A549 (cell line): ENCODE data around the gene EPN2. TPM values are rescaled to one million over a fixed set of nuclear protein-coding genes. Genes with fewer than 3 reads are reported as not detected.

Experiments
- ATAC-seq, 2 experiments: fragments of 200-7000 bp in 1 of 2; fragments of >200 bp in 1 of 2; cut with Nextera tagmentation in 1 of 2; cut with Tn5 transposase in 1 of 2; 3 replicates each; pipeline versions ENCODE4 v1.8.0 to v1.9.1; 2018 to 2020; ENCODE audit warnings: mild to moderate bottlenecking in 1 of 2, moderate library complexity in 1 of 2
- CTCF ChIA-PET: fragments of 300-600 bp; sonication (Branson Sonifier 250); formaldehyde crosslinking; extraction: SDS; loops from one replicate; lab custom pipeline; 2021; ENCODE audit warnings: antibody characterized with exemption, inconsistent platforms; lab: Yijun Ruan, JAX
- POLR2A ChIA-PET: fragments of 350-600 bp; formaldehyde crosslinking; extraction: SDS; loops from one replicate; lab custom pipeline; 2021; ENCODE audit warnings: antibody characterized with exemption, inconsistent platforms; lab: Yijun Ruan, JAX
- DNase-seq, 2 experiments: peaks; one replicate each; pipeline versions ENCODE4 v3.0.0 to v3.0.0-alpha.2; 2011 to 2016; ENCODE audit warnings: low read depth in 1 of 2, low spot score in 1 of 2
- FAIRE-seq: peaks from 2 replicates; lab custom pipeline; 2011; peaks lifted over from hg19 to GRCh38; lab: Jason Lieb, UNC
- H3K27ac ChIP-seq, 2 experiments: fragments of >200 bp; sonication (Bioruptor Twin); formaldehyde crosslinking; 3 replicates each; pipeline ENCODE4 v1.5.1; 2016 to 2017
- H3K4me1 ChIP-seq: fragments of >200 bp; sonication (Bioruptor Twin); formaldehyde crosslinking; 3 replicates; pipeline ENCODE4 v1.6.1; 2016
- H3K4me2 ChIP-seq: fragments of >200 bp; sonication (Bioruptor Twin); formaldehyde crosslinking; 3 replicates; pipeline ENCODE4 v1.6.1; 2016
- H3K4me3 ChIP-seq: fragments of >200 bp; sonication (Bioruptor Twin); formaldehyde crosslinking; 3 replicates; pipeline ENCODE4 v1.5.1; 2016
- H3K9me3 ChIP-seq: fragments of >200 bp; sonication (Bioruptor Twin); formaldehyde crosslinking; 3 replicates; pipeline ENCODE4 v1.6.1; 2016
- CBX8 ChIP-seq: fragments of 200-600 bp; sonication (generic); IDR thresholded peaks from 2 replicates; pipeline ENCODE4 v1.6.1; 2016
- CEBPB ChIP-seq, 2 experiments: fragments of >200 bp in 1 of 2; sonication (Bioruptor Twin) in 1 of 2; formaldehyde crosslinking in 1 of 2; IDR thresholded peaks; 2 replicates each; pipeline ENCODE4 v1.6.1; 2012 to 2016
- EHF ChIP-seq: fragments of 250-450 bp; sonication (Bioruptor Pico); IDR thresholded peaks from 2 replicates; pipeline ENCODE4 v1.5.0; 2020; ENCODE audit warnings: mild to moderate bottlenecking
- EHMT2 ChIP-seq: fragments of 200-600 bp; sonication (generic); IDR thresholded peaks from 2 replicates; pipeline ENCODE4 v1.6.1; 2016; ENCODE audit warnings: antibody characterized with exemption, low read depth, mild to moderate bottlenecking, moderate library complexity
- ESRRA ChIP-seq: fragments of 150-350 bp; IDR thresholded peaks from 2 replicates; pipeline ENCODE4 v1.6.1; 2014; ENCODE audit warnings: mild to moderate bottlenecking, low read length, borderline replicate concordance
- FOSL2 ChIP-seq, 2 experiments: fragments of 450-650 bp in 1 of 2; fragments of >200 bp in 1 of 2; sonication (Bioruptor Twin) in 1 of 2; formaldehyde crosslinking; IDR thresholded peaks; 2 replicates each; pipeline versions ENCODE4 v1.5.0 to v1.6.1; 2016 to 2020; ENCODE audit warnings: mild to moderate bottlenecking in 1 of 2, moderate library complexity in 1 of 2
- GATA3 ChIP-seq: IDR thresholded peaks from 2 replicates; pipeline ENCODE4 v1.6.1; 2012; ENCODE audit warnings: borderline replicate concordance
- HOXA7 ChIP-seq: fragments of 250-450 bp; sonication (Bioruptor Pico); IDR thresholded peaks from 2 replicates; pipeline ENCODE4 v1.5.0; 2020; ENCODE audit warnings: mild to moderate bottlenecking, moderate library complexity
- JUNB ChIP-seq: fragments of >200 bp; sonication (Bioruptor Twin); formaldehyde crosslinking; IDR thresholded peaks from 2 replicates; pipeline ENCODE4 v1.6.1; 2016
- MAFK ChIP-seq: fragments of 450-650 bp; IDR thresholded peaks from 2 replicates; pipeline ENCODE4 v1.6.1; 2014; ENCODE audit not compliant: partially characterized antibody
- MAZ ChIP-seq: fragments of 150-350 bp; IDR thresholded peaks from 2 replicates; pipeline ENCODE4 v1.6.1; 2014; ENCODE audit warnings: antibody characterized with exemption, low read depth, low read length, borderline replicate concordance
- MYC ChIP-seq: IDR thresholded peaks from 2 replicates; pipeline ENCODE4 v1.6.1; 2012; ENCODE audit warnings: mild to moderate bottlenecking, inconsistent platforms, low read length, improper control_type of control experiment, borderline replicate concordance
- POLR2A ChIP-seq: IDR thresholded peaks from 2 replicates; pipeline ENCODE4 v1.6.1; 2012; ENCODE audit warnings: mild to moderate bottlenecking, low read length
- RARB ChIP-seq: fragments of 250-450 bp; sonication (Bioruptor Pico); IDR thresholded peaks from 2 replicates; pipeline ENCODE4 v1.8.0; 2021; ENCODE audit warnings: mild to moderate bottlenecking, moderate library complexity
- TFCP2L1 ChIP-seq: fragments of 250-450 bp; sonication (Bioruptor Pico); IDR thresholded peaks from 2 replicates; pipeline ENCODE4 v1.5.0; 2021; ENCODE audit warnings: mild to moderate bottlenecking
- ZC3H11A ChIP-seq: fragments of 450-650 bp; IDR thresholded peaks from 2 replicates; pipeline ENCODE4 v1.6.1; 2014; ENCODE audit warnings: antibody characterized with exemption, mild to moderate bottlenecking
- WGBS: methylation state at CpG from one replicate; pipeline ENCODE4 v1.1.6; 2017; ENCODE audit errors: missing lambda C conversion rate; 5-methylcytosine and 5-hydroxymethylcytosine counted together
- polyA plus RNA-seq, 4 experiments: library from polyadenylated mRNA; depleted of rRNA in 3 of 4; stranded (reverse); fragments of >200 nt; fragmentation: RNase III in 1 of 4; extraction: RNeasy Plus Mini Kit Qiagen cat#74134 plus additional on column Dnase treatment in 1 of 4; gene quantifications; 2 replicates in 3 of 4; 3 replicates in 1 of 4; pipeline ENCODE4 v1.2.3, GENCODE V29; 2011 to 2017
- TF ChIP-seq, protein P1 (sequence below): fragments of 450-650 bp; IDR thresholded peaks from 2 replicates; pipeline ENCODE4 v1.6.1; 2014; ENCODE audit warnings: antibody characterized with exemption
- TF ChIP-seq, protein P2 (sequence below): fragments of 200-600 bp; sonication (generic); IDR thresholded peaks from 2 replicates; pipeline ENCODE4 v1.6.1; 2016; ENCODE audit warnings: antibody characterized with exemption, mild to moderate bottlenecking, moderate library complexity
- TF ChIP-seq, protein P3 (sequence below): fragments of >200 bp; sonication (Bioruptor Twin); formaldehyde crosslinking; IDR thresholded peaks from 2 replicates; pipeline ENCODE4 v1.6.1; 2016
- TF ChIP-seq, protein P4 (sequence below): fragments of 250-450 bp; sonication (Bioruptor Pico); IDR thresholded peaks from 2 replicates; pipeline ENCODE4 v1.5.0; 2020; ENCODE audit warnings: low read depth, mild to moderate bottlenecking, moderate library complexity

Gene EPN2
- polyA plus RNA-seq, 2 of the 4 experiments (the other 2 are of a cell fraction), result 32.1 to 33.8 TPM

DNA sequence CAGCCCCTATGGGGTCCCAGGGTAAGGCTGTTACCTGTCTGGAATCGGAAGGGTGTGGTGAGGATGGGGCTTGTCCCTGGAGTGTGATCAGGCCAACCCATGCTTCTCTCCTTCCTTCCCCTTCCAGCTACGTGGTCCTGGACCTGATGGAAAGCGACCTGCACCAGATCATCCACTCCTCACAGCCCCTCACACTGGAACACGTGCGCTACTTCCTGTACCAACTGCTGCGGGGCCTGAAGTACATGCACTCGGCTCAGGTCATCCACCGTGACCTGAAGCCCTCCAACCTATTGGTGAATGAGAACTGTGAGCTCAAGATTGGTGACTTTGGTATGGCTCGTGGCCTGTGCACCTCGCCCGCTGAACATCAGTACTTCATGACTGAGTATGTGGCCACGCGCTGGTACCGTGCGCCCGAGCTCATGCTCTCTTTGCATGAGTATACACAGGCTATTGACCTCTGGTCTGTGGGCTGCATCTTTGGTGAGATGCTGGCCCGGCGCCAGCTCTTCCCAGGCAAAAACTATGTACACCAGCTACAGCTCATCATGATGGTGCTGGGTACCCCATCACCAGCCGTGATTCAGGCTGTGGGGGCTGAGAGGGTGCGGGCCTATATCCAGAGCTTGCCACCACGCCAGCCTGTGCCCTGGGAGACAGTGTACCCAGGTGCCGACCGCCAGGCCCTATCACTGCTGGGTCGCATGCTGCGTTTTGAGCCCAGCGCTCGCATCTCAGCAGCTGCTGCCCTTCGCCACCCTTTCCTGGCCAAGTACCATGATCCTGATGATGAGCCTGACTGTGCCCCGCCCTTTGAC lies 143.5 kb downstream of the EPN2 start:
- no peak overlapping the region for H3K27ac ChIP-seq

DNA sequence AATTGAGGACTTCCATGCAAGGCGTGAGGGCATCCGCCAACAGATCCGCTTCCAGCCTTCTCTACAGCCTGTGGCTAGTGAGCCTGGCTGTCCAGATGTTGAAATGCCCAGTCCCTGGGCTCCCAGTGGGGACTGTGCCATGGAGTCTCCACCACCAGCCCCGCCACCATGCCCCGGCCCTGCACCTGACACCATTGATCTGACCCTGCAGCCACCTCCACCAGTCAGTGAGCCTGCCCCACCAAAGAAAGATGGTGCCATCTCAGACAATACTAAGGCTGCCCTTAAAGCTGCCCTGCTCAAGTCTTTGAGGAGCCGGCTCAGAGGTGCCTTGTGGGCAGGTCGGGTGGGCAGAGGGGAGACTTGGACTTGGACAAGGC lies 144.2 kb downstream of the EPN2 start:
- ATAC-seq (no peak), DNase-seq (no peak), FAIRE-seq (no peak)
- TF ChIP-seq ZC3H11A (no peak), POLR2A (no peak), JUNB (no peak), RARB (CRISPR knock-in tag) (no peak), FOSL2 (IDR thresholded peaks at IDR 0.05) (no peak), FOSL2 (CRISPR knock-in tag; IDR thresholded peaks at IDR 0.05) (no peak), CBX8 (no peak), GATA3 (no peak)
- TF ChIP-seq, protein P1, sequence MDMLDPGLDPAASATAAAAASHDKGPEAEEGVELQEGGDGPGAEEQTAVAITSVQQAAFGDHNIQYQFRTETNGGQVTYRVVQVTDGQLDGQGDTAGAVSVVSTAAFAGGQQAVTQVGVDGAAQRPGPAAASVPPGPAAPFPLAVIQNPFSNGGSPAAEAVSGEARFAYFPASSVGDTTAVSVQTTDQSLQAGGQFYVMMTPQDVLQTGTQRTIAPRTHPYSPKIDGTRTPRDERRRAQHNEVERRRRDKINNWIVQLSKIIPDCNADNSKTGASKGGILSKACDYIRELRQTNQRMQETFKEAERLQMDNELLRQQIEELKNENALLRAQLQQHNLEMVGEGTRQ, result no peak
- TF ChIP-seq, protein P2, sequence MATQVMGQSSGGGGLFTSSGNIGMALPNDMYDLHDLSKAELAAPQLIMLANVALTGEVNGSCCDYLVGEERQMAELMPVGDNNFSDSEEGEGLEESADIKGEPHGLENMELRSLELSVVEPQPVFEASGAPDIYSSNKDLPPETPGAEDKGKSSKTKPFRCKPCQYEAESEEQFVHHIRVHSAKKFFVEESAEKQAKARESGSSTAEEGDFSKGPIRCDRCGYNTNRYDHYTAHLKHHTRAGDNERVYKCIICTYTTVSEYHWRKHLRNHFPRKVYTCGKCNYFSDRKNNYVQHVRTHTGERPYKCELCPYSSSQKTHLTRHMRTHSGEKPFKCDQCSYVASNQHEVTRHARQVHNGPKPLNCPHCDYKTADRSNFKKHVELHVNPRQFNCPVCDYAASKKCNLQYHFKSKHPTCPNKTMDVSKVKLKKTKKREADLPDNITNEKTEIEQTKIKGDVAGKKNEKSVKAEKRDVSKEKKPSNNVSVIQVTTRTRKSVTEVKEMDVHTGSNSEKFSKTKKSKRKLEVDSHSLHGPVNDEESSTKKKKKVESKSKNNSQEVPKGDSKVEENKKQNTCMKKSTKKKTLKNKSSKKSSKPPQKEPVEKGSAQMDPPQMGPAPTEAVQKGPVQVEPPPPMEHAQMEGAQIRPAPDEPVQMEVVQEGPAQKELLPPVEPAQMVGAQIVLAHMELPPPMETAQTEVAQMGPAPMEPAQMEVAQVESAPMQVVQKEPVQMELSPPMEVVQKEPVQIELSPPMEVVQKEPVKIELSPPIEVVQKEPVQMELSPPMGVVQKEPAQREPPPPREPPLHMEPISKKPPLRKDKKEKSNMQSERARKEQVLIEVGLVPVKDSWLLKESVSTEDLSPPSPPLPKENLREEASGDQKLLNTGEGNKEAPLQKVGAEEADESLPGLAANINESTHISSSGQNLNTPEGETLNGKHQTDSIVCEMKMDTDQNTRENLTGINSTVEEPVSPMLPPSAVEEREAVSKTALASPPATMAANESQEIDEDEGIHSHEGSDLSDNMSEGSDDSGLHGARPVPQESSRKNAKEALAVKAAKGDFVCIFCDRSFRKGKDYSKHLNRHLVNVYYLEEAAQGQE, result no peak
- Histone ChIP-seq H3K4me1 (peaks cover 24% of the 10 kb centered on the region), H3K4me3 (no peak overlapping the region), H3K9me3 (no peaks in the 10 kb centered on the region), H3K4me2 (no peak overlapping the region), H3K27ac (no peak overlapping the region)
- POLR2A ChIA-PET, result no interaction called here
- 87% methylated on average over 6 of the region's 7 CpGs for WGBS
- CTCF ChIA-PET, result interaction anchor here (0.5 to 12.3 kb wide), 2 partner anchors 17 to 41 kb away, joined by 3 to 148 read pairs; partner anchors contain the start of gene B9D1

More for the DNA sequence above, 143.5 kb downstream of the EPN2 start:
- POLR2A ChIA-PET, result no interaction called here
- TF ChIP-seq MYC (no peak), HOXA7 (CRISPR knock-in tag) (no peak), ESRRA (no peak), CEBPB (IDR thresholded peaks at IDR 0.05) (no peak), EHMT2 (no peak), EHF (CRISPR knock-in tag) (no peak), MAZ (no peak), MAFK (no peak), TFCP2L1 (CRISPR knock-in tag) (no peak)
- TF ChIP-seq, protein P3, sequence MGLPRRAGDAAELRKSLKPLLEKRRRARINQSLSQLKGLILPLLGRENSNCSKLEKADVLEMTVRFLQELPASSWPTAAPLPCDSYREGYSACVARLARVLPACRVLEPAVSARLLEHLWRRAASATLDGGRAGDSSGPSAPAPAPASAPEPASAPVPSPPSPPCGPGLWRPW, result no peak
- TF ChIP-seq, protein P4, sequence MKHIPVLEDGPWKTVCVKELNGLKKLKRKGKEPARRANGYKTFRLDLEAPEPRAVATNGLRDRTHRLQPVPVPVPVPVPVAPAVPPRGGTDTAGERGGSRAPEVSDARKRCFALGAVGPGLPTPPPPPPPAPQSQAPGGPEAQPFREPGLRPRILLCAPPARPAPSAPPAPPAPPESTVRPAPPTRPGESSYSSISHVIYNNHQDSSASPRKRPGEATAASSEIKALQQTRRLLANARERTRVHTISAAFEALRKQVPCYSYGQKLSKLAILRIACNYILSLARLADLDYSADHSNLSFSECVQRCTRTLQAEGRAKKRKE (CRISPR knock-in tag), result no peak
- Histone ChIP-seq H3K4me1 (peaks cover 20% of the 10 kb centered on the region), H3K4me3 (no peak overlapping the region), H3K4me2 (no peak overlapping the region), H3K9me3 (no peaks in the 10 kb centered on the region)
- DNase-seq (no peak), ATAC-seq (no peak), FAIRE-seq (no peak)
- 93% methylated on average over 28 of the region's 29 CpGs for WGBS
- CTCF ChIA-PET, result interaction anchor here (0.5 to 12.3 kb wide), 11 partner anchors 8 to 441 kb away, joined by 3 to 148 read pairs (median 5); partner anchors contain the start of gene B9D1
